Measurements from ENCODE around the gene ARHGAP18.
A peak's percentile ranks its signal among the peaks of the same experiment; 100 is the strongest.

ARHGAP18 gene

DNA sequence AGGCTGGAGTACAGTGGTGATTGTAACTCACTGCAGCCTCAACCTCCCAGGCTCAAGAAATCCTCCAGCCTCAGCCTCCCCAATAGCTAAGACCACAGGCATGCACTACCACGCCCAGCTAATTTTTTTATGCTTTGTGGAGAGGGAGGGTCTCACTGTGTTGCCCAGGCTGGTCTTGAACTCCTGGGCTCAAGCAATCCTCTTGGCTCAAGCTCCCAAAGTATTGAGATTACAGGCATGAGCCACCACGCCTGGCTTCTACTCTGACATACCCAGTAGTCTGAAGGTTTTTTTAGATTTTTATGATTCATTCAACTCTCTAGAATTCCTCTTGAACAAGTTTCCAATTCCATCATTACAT, 1.3 kb upstream of the ARHGAP18 start:
- Histone ChIP-seq H3K27ac (no peak overlapping the region), H3K27me3 (ENCODE audit: insufficient read depth, low read depth) (no peaks in the 10 kb centered on the region), H3K36me3 (ENCODE audit: insufficient read depth) (no peaks in the 10 kb centered on the region), H3K79me2 (ENCODE audit: insufficient read depth, low read depth) (no peaks in the 10 kb centered on the region), H3K4me2 (no peak overlapping the region), H3K4me3 (IDR thresholded peaks at IDR 0.05; ENCODE audit: insufficient read depth, low read depth, low read length) (no peak overlapping the region), H3K9ac (no peak overlapping the region), H3K4me1 (ENCODE audit: low read depth, poor library complexity, severe bottlenecking) (peaks cover 5% of the 10 kb centered on the region), H4K20me1 (ENCODE audit: insufficient read depth) (no peaks in the 10 kb centered on the region), H2AFZ (ENCODE audit: low read depth) (no peak overlapping the region)
- TF ChIP-seq, protein P1, sequence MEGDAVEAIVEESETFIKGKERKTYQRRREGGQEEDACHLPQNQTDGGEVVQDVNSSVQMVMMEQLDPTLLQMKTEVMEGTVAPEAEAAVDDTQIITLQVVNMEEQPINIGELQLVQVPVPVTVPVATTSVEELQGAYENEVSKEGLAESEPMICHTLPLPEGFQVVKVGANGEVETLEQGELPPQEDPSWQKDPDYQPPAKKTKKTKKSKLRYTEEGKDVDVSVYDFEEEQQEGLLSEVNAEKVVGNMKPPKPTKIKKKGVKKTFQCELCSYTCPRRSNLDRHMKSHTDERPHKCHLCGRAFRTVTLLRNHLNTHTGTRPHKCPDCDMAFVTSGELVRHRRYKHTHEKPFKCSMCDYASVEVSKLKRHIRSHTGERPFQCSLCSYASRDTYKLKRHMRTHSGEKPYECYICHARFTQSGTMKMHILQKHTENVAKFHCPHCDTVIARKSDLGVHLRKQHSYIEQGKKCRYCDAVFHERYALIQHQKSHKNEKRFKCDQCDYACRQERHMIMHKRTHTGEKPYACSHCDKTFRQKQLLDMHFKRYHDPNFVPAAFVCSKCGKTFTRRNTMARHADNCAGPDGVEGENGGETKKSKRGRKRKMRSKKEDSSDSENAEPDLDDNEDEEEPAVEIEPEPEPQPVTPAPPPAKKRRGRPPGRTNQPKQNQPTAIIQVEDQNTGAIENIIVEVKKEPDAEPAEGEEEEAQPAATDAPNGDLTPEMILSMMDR (conservative IDR thresholded peaks at IDR 0.05; ENCODE audit: low read depth, low read length): no peak

DNA sequence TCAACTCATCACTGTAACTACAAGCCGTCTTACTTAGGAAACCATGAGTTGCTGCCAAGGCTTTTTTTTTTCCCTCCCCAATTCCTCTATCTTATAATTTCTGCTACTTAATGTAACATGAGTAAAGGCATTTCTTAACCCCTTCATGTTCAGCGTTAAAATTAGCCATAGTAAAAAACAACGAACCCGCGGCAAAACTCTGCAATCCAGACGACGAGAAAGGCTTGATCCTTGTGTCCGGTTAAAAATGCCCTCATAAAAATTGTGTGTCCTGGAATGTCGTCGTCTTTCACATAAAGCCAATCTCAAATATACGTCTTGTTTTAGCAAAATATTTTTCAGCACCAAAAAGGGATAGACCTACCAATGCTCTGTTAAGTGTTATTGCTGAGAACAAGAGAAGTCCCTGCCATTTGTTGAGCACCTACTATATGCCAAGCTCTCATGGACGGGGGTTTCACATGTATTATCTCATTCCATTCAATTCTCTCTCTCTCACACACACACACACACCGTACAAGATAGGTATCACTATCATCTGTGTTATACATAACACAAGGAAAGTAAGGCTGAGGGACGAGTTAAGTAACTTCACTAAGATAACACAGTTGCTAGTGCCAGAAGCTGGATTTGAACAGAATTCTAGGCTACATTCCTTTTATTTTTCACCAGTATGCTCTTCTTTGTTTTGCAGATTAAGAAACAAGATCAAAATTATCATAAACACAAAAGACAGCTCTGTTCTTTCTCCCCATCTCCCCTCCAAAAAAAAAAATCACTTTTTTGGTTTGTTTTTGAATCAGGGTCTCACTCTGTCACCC, 683 bp upstream of the ARHGAP18 start:
- Histone ChIP-seq H3K4me3 (IDR thresholded peaks at IDR 0.05; ENCODE audit: insufficient read depth, low read depth, low read length) (no peak overlapping the region), H2AFZ (ENCODE audit: low read depth) (peak overlapping the region; percentile 98), H3K4me2 (peak overlapping the region; percentile 78; the same call in 1 of the 2 replicates), H3K27me3 (ENCODE audit: insufficient read depth, low read depth) (no peaks in the 10 kb centered on the region), H3K4me1 (ENCODE audit: low read depth, poor library complexity, severe bottlenecking) (peaks cover 5% of the 10 kb centered on the region), H3K9ac (peak overlapping the region; percentile 64; the same call in 1 of the 2 replicates), H3K27ac (peak overlapping the region; percentile 32; the same call in 1 of the 2 replicates), H4K20me1 (ENCODE audit: insufficient read depth) (no peaks in the 10 kb centered on the region), H3K36me3 (ENCODE audit: insufficient read depth) (no peaks in the 10 kb centered on the region), H3K79me2 (ENCODE audit: insufficient read depth, low read depth) (no peaks in the 10 kb centered on the region)
- TF ChIP-seq, protein P1 (conservative IDR thresholded peaks at IDR 0.05; ENCODE audit: low read depth, low read length): no peak

DNA sequence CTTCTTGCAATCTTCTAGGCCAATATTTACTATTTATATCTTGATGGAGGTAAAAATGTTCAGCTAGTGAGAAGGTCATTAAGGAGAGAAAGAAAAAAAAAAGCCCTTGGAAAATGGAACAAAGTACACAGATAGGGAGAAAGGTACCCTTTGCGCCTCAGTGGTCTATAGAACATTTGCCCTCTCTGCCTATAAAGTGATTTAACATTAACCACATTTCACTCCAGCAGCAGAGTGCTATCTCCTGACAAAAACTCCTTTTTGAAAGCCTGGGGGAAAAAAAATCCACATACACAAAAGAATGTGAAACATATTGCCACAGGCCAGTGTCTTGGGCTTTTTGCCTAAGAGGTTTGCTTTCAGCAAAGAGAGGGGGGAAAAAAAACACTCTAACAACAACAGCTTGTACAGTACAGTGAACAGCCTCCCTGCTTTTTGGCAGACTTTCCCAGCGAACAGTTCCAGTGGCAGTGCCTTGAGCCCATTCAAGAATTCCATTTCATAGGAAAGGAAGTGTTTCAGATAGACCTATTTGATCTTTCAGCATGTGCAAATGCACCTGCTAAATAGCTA, 695 bp downstream of the ARHGAP18 start:
- Histone ChIP-seq H3K36me3 (ENCODE audit: insufficient read depth) (no peaks in the 10 kb centered on the region), H2AFZ (ENCODE audit: low read depth) (peak overlapping the region; percentile 98), H3K27me3 (ENCODE audit: insufficient read depth, low read depth) (no peaks in the 10 kb centered on the region), H3K27ac (peak overlapping the region; percentile 32; the same call in 1 of the 2 replicates), H3K4me2 (peak overlapping the region; percentile 78), H3K4me1 (ENCODE audit: low read depth, poor library complexity, severe bottlenecking) (peaks cover 5% of the 10 kb centered on the region), H4K20me1 (ENCODE audit: insufficient read depth) (no peaks in the 10 kb centered on the region), H3K9ac (peak overlapping the region; percentile 64; the same call in 1 of the 2 replicates), H3K4me3 (IDR thresholded peaks at IDR 0.05; ENCODE audit: insufficient read depth, low read depth, low read length) (no peak overlapping the region), H3K79me2 (ENCODE audit: insufficient read depth, low read depth) (no peaks in the 10 kb centered on the region)
- TF ChIP-seq, protein P1 (conservative IDR thresholded peaks at IDR 0.05; ENCODE audit: low read depth, low read length): no peak

DNA sequence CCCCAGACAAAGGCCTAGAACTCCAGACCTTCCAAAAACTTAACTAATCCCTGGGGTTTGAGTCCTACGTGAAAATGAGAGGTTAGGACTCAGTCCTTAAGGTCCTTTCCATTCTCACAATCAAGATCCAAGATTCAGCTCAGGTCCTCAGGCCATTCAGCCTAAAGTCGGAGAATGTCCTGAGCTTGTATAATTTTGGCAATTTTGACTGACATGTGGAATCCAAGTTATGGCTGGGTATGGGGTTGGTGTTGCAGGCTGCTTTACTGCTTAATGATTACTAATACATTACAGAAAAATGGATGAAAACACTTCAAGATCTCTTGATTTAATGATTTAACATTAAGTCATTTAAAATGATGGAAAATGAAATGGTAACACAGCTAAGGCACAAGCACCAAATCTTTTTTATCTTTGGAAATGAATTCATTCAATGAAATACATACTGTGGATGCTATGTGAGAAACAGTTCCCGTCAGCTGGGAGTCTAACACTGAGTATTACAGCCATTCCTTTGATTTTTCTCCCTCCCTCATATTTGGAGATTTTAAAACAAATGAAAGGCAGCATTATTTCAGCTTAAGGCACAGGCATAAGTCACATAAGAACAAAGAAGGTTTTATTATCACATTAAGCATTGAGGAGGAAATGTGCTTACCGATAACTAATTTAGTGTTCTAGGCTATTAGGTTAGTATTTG, 1.3 kb downstream of the ARHGAP18 start:
- Histone ChIP-seq H3K27me3 (ENCODE audit: insufficient read depth, low read depth) (no peaks in the 10 kb centered on the region), H2AFZ (ENCODE audit: low read depth) (no peak overlapping the region), H3K9ac (no peak overlapping the region), H3K4me1 (ENCODE audit: low read depth, poor library complexity, severe bottlenecking) (peaks cover 5% of the 10 kb centered on the region), H3K79me2 (ENCODE audit: insufficient read depth, low read depth) (no peaks in the 10 kb centered on the region), H3K4me3 (IDR thresholded peaks at IDR 0.05; ENCODE audit: insufficient read depth, low read depth, low read length) (no peak overlapping the region), H3K27ac (no peak overlapping the region), H3K4me2 (peak overlapping the region; percentile 78), H4K20me1 (ENCODE audit: insufficient read depth) (no peaks in the 10 kb centered on the region), H3K36me3 (ENCODE audit: insufficient read depth) (no peaks in the 10 kb centered on the region)
- TF ChIP-seq, protein P1 (conservative IDR thresholded peaks at IDR 0.05; ENCODE audit: low read depth, low read length): no peak

All from KMS-11 (cell line).